AG04450 (cell line): Measurements from ENCODE around the gene ABCA2. TPM values are rescaled to one million over a fixed set of nuclear protein-coding genes. Genes with fewer than 3 reads are reported as not detected.

Source experiments
- CTCF ChIA-PET: fragments of 300-600, 350-600 bp; formaldehyde crosslinking; extraction: SDS; loops from one replicate; lab custom pipeline; 2022; ENCODE audit warnings: antibody characterized with exemption, inconsistent platforms; lab: Charles Lee
- POLR2A ChIA-PET: fragments of 350-600 bp; formaldehyde crosslinking; extraction: SDS; loops from one replicate; lab custom pipeline; 2021; ENCODE audit warnings: antibody characterized with exemption, inconsistent platforms; lab: Yijun Ruan, JAX
- DNase-seq: peaks from one replicate; pipeline ENCODE4 v3.0.0-alpha.2; 2011; ENCODE audit warnings: low read depth, low spot score
- H3K27ac ChIP-seq: one replicate; pipeline ENCODE4 v1.5.1; 2012; ENCODE audit warnings: low read depth, low read length, control low read depth
- H3K27me3 ChIP-seq: one replicate; pipeline ENCODE4 v1.6.0; 2012; ENCODE audit warnings: low read length; ENCODE audit not compliant: control insufficient read depth, insufficient read depth
- H3K4me3 ChIP-seq: 2 replicates; pipeline ENCODE4 v1.5.1; 2011; ENCODE audit warnings: mild to moderate bottlenecking, low read depth, low read length, control low read depth
- H3K9me3 ChIP-seq: 2 replicates; pipeline ENCODE4 v1.5.1; 2012; ENCODE audit warnings: low read length; ENCODE audit not compliant: control insufficient read depth, insufficient read depth
- CTCF ChIP-seq: IDR thresholded peaks from 2 replicates; pipeline ENCODE4 v1.5.1; 2011; ENCODE audit warnings: low read depth, low read length, control low read depth, inconsistent platforms
- polyA plus RNA-seq: library from polyadenylated mRNA; depleted of rRNA; stranded (reverse); fragments of >200 nt; gene quantifications from 2 replicates; pipeline ENCODE4 v1.2.3, GENCODE V29; 2011

ABCA2 gene
- polyA plus RNA-seq, 1 experiment: 4.7 TPM

DNA sequence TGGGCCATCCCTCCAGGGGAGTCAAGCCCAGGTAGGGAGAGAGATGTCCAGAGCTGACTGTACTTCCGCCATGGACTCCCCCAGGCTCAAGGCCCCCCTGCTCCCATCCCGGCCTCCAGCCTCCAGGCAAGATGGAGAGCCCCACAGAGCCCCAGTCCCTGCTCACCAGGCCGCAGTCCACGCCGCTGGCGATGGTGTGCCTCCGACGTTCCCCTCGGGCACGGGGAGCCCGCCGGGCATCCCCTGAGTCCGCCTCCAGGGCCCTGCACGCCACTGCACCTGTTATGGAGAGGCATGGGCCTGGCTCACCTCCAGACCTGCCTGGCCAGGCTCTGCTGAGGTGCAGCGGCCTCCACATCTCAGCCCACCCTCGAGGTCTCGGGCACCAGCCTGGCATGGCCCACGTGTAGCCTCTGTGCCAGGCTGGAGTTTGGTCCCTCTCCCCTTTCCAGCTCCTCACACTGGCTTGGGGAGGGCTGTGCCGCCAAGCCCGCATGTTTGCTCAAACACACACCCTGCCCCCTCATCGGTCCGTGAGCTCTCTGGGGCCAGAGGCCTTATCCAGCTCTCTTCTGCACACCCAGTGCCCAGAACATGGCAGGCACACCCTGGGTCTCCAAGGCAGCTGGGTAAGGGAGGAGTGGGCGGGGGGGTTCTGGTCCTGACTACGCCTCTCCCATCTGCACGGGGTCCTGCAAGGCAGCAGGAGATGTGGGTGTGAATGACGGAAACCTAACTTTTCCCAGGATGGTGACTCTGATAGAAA is 38.2 kb upstream of the ABCA2 start:
- POLR2A ChIA-PET: no interaction called here
- Histone ChIP-seq H3K27ac (no peak overlapping the region), H3K27me3 (no peaks in the 10 kb centered on the region), H3K4me3 (no peak overlapping the region), H3K9me3 (no peaks in the 10 kb centered on the region; the same call in 1 of the 2 replicates)
- TF ChIP-seq CTCF: no peak
- DNase-seq: no peak
- CTCF ChIA-PET: interaction anchor here (1.3 to 8.4 kb wide), 9 partner anchors 12 to 279 kb away, joined by 3 to 104 read pairs (median 11); partner anchors contain the start of genes ENTPD2, MAN1B1 and NPDC1

GRCh38 chr9:137065336-137065967 is 37.4 kb upstream of the ABCA2 start:
- H3K4me3 ChIP-seq: no peak overlapping the region
- ChIA-PET CTCF (interaction anchor here (1.3 to 8.4 kb wide), 6 partner anchors 11 to 278 kb away, joined by 3 to 104 read pairs (median 22); partner anchors contain the start of genes ENTPD2 and NPDC1), POLR2A (interaction anchor here (0.8 kb wide), 1 partner anchor 21 kb away, joined by 3 read pairs; the partner anchor contains the start of gene MAN1B1)
- DNase-seq: no peak
- TF ChIP-seq CTCF: no peak
- H3K9me3 ChIP-seq: no peaks in the 10 kb centered on the region; the same call in 1 of the 2 replicates
- no peaks in the 10 kb centered on the region for H3K27me3 ChIP-seq
- H3K27ac ChIP-seq: no peak overlapping the region

GRCh38 chr9:137064880-137065164 is 36.8 kb upstream of the ABCA2 start:
- H3K27me3 ChIP-seq: peaks cover 2% of the 10 kb centered on the region
- CTCF ChIA-PET: interaction anchor here (0.9 to 8.4 kb wide), 10 partner anchors 11 to 278 kb away, joined by 3 to 104 read pairs (median 7); partner anchors contain the start of genes ENTPD2 and NPDC1
- POLR2A ChIA-PET: no interaction called here
- H3K9me3 ChIP-seq: no peaks in the 10 kb centered on the region; the same call in 1 of the 2 replicates
- TF ChIP-seq CTCF: no peak
- no peak for DNase-seq
- H3K27ac ChIP-seq: no peak overlapping the region
- no peak overlapping the region for H3K4me3 ChIP-seq

- DNase-seq: no peak
- H3K27ac ChIP-seq: no peak overlapping the region
- no peaks in the 10 kb centered on the region; the same call in 1 of the 2 replicates for H3K9me3 ChIP-seq
- TF ChIP-seq CTCF: peak; percentile 85
- ChIA-PET POLR2A (interaction anchor here (1.1 to 1.2 kb wide), 2 partner anchors 9 to 125 kb away, joined by 3 read pairs; partner anchors contain the start of genes ANAPC2 and SSNA1), CTCF (interaction anchor here (0.5 to 8.4 kb wide), 17 partner anchors 9 to 277 kb away, joined by 3 to 104 read pairs (median 4); partner anchors contain the start of genes ENTPD2 and NPDC1)
- H3K27me3 ChIP-seq: peaks cover 2% of the 10 kb centered on the region
- H3K4me3 ChIP-seq: no peak overlapping the region
Observed at GRCh38 chr9:137064027-137064879, 36.2 kb upstream of the ABCA2 start.
